OCI-LY7 (cell line): ENCODE measurements around the gene BAX. TPM values are rescaled to one million over a fixed set of nuclear protein-coding genes. Genes with fewer than 3 reads are reported as not detected.

ENCODE experiments used
- BruUV-seq: library from RNA; stranded (reverse); fragments of 400-500 nt; replicated peaks from 2 replicates; lab custom pipeline; 2021; lab: Mats Ljungman, UMichigan
- CTCF ChIA-PET: fragments of 300-600 bp; sonication (Branson Sonifier 250); formaldehyde crosslinking; loops from one replicate; lab custom pipeline; 2022; ENCODE audit warnings: antibody characterized with exemption; ENCODE audit not compliant: unreplicated experiment; lab: Charles Lee
- POLR2A ChIA-PET: fragments of 300-600 bp; sonication (Branson Sonifier 250); formaldehyde crosslinking; loops from one replicate; lab custom pipeline; 2022; ENCODE audit warnings: antibody characterized with exemption; lab: Charles Lee
- DNase-seq: peaks from one replicate; pipeline ENCODE4 v3.0.0-alpha.2; 2015; ENCODE audit warnings: low spot score
- H2AFZ ChIP-seq: fragments of 200-600 bp; sonication (generic), shearing (Covaris generic); 2 replicates; pipeline ENCODE4 v1.6.1; 2014; ENCODE audit warnings: mild to moderate bottlenecking, antibody characterized with exemption, low read length, moderate library complexity
- H3K27ac ChIP-seq: fragments of 200-600 bp; sonication (generic); 2 replicates; pipeline ENCODE4 v1.5.1; 2014; ENCODE audit warnings: mixed run types, low read depth, mild to moderate bottlenecking, moderate library complexity, low read length, inconsistent platforms; ENCODE audit not compliant: poor library complexity, severe bottlenecking
- H3K36me3 ChIP-seq: fragments of 200-600 bp; sonication (generic); 2 replicates; pipeline ENCODE4 v1.6.1; 2014; ENCODE audit warnings: mild to moderate bottlenecking, antibody characterized with exemption, low read length, moderate library complexity, mixed read lengths; ENCODE audit not compliant: insufficient read depth
- H3K4me1 ChIP-seq: fragments of 200-600 bp; sonication (generic); 2 replicates; pipeline ENCODE4 v1.5.1; 2014; ENCODE audit warnings: mild to moderate bottlenecking, low read length; ENCODE audit not compliant: insufficient read depth, poor library complexity, severe bottlenecking
- H3K4me2 ChIP-seq: fragments of 200-600 bp; sonication (generic); 2 replicates; pipeline ENCODE4 v1.6.1; 2014; ENCODE audit warnings: mild to moderate bottlenecking, low read length
- H3K4me3 ChIP-seq: fragments of 200-600 bp; sonication (generic); 2 replicates; pipeline ENCODE4 v1.5.1; 2014; ENCODE audit warnings: mild to moderate bottlenecking, low read depth, low read length; ENCODE audit not compliant: poor library complexity, severe bottlenecking
- H3K79me2 ChIP-seq: fragments of 200-600 bp; sonication (generic); 2 replicates; pipeline ENCODE4 v1.6.1; 2016; ENCODE audit warnings: low read depth, mild to moderate bottlenecking, low read length, moderate library complexity, mixed read lengths; ENCODE audit not compliant: insufficient read depth
- H3K9me2 ChIP-seq: fragments of 200-600 bp; sonication (generic); 2 replicates; pipeline ENCODE4 v1.6.1; 2016; ENCODE audit warnings: mild to moderate bottlenecking, low read length, mixed read lengths; ENCODE audit not compliant: insufficient read depth
- H3K9me3 ChIP-seq: fragments of 200-600 bp; sonication (generic); 2 replicates; pipeline ENCODE4 v1.6.1; 2014; ENCODE audit warnings: mild to moderate bottlenecking, mixed run types, low read length, mixed read lengths
- H4K20me1 ChIP-seq: fragments of 200-600 bp; sonication (generic); 2 replicates; pipeline ENCODE4 v1.6.1; 2014; ENCODE audit warnings: mild to moderate bottlenecking, antibody characterized with exemption, low read length, moderate library complexity, mixed read lengths; ENCODE audit not compliant: insufficient read depth
- CTCF ChIP-seq: fragments of 200-600 bp; sonication (generic); conservative IDR thresholded peaks from 2 replicates; pipeline ENCODE4 v1.5.1; 2014; ENCODE audit warnings: mild to moderate bottlenecking, antibody characterized with exemption, low read length, moderate library complexity, mixed read lengths
- EZH2phosphoT487 ChIP-seq: fragments of 200-600 bp; sonication (generic); IDR thresholded peaks from 2 replicates; pipeline ENCODE4 v1.6.1; 2018; ENCODE audit warnings: low read depth, borderline replicate concordance, mild to moderate bottlenecking, mixed run types, antibody characterized with exemption, low read length, moderate library complexity, mixed read lengths
- intact Hi-C: fragments of 100-400 bp; cut with micrococcal nuclease; formaldehyde crosslinking; loops from one replicate; pipeline ENCODE4 v1.10.0; 2022; ENCODE audit not compliant: unreplicated experiment
- total RNA-seq, 2 experiments: library from RNA; depleted of rRNA in 1 of 2; stranded (reverse); fragments of >200 nt in 1 of 2; shearing (Covaris generic) in 1 of 2; gene quantifications; 2 replicates each; pipeline ENCODE4 v1.2.3, GENCODE V29; 2014 to 2022

BAX gene
- total RNA-seq, 2 experiments from 2014 or later, result 83.9 to 95.2 TPM

DNA sequence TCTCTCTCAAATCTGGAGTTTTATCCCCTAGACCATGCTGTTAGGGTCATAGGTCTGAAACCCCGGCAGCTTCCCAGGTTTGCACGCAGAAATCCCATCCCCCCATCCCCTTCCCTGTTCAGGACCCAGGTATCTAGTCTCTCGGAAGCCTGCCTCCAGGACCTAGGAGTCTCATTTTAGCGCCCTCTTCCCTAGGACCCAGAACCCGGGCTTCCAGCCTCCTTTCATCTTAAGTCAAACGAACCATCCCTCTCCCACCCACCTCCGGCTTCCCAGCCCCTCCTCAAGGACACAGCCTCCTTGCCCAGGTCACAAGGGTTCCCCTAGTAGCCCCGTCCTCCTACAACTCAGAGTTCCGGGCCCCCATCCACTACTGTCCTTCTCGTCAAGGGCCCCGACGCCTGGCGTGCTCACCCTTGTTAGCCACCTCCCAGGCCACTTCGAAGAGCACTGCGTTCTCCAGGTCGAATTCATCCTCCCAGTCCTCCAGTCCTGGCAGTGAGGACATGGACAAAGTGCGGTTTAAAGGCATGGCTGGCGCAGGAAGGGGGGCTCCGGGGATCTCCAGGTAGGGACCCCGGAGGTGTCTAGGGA is 38.0 kb downstream of the BAX start:
- H3K4me3 ChIP-seq, result peak overlapping the region; percentile 97
- peaks cover 35% of the 10 kb centered on the region for H3K36me3 ChIP-seq
- no peaks in the 10 kb centered on the region for H3K9me2 ChIP-seq
- ChIA-PET CTCF (interaction anchor here (1.3 kb wide), 1 partner anchor 25 kb away, joined by 4 read pairs; no protein-coding TSS in a partner anchor), POLR2A (interaction anchor here (0.5 to 1.3 kb wide), 9 partner anchors 8 to 182 kb away, joined by 3 to 6 read pairs (median 3); partner anchors contain the start of genes BAX, BCAT2 and DHDH)
- no TSS peak for BruUV-seq
- no peak for TF ChIP-seq EZH2phosphoT487
- TF ChIP-seq CTCF, result no peak
- intact Hi-C loops, result no loop called here
- H3K4me2 ChIP-seq, result peak overlapping the region; percentile 92
- H3K27ac ChIP-seq, result peak overlapping the region; percentile 49
- peak overlapping the region; percentile 45; the same call in 1 of the 2 replicates for H2AFZ ChIP-seq
- H3K9me3 ChIP-seq, result no peaks in the 10 kb centered on the region
- peaks cover 21% of the 10 kb centered on the region for H3K4me1 ChIP-seq
- peaks cover 4% of the 10 kb centered on the region; the same call in 1 of the 2 replicates for H4K20me1 ChIP-seq
- peaks cover 54% of the 10 kb centered on the region for H3K79me2 ChIP-seq
- peak; percentile 38 for DNase-seq

- Histone ChIP-seq H2AFZ (peak within 1 kb of the TSS; percentile 56), H3K9me2 (no peaks in the 10 kb centered on the region), H3K9me3 (no peaks in the 10 kb centered on the region), H4K20me1 (peaks cover 4% of the 10 kb centered on the region; the same call in 1 of the 2 replicates), H3K36me3 (peaks cover 36% of the 10 kb centered on the region), H3K4me2 (peak within 1 kb of the TSS; percentile 92), H3K4me1 (peaks cover 21% of the 10 kb centered on the region), H3K27ac (peak within 1 kb of the TSS; percentile 77), H3K4me3 (peak within 1 kb of the TSS; percentile 97), H3K79me2 (peaks cover 61% of the 10 kb centered on the region)
- peak; percentile 100 for DNase-seq
- POLR2A ChIA-PET, result interaction anchor here (0.9 to 1.5 kb wide), 9 partner anchors 10 to 183 kb away, joined by 3 to 7 read pairs (median 4); partner anchors contain the start of genes BAX, BCAT2 and DHDH
- CTCF ChIA-PET, result interaction anchor here (0.6 to 1.3 kb wide), 3 partner anchors 26 to 177 kb away, joined by 3 to 4 read pairs (median 4); no protein-coding TSS in a partner anchor
- intact Hi-C loops, result no loop called here
- TF ChIP-seq CTCF, result peak; percentile 84
- no peak for TF ChIP-seq EZH2phosphoT487
- no TSS peak for BruUV-seq
These were observed 38.7 kb downstream of the BAX start, which contains the start of the genes GYS1 and RUVBL2 for GRCh38 chr19:48993175-48994034. Gene GYS1 (minus strand): TSS chr19:48993309. CDS start chr19:48993112, 197 bp downstream. Gene RUVBL2 (plus strand): TSS chr19:48993887. CDS start chr19:48993912, 25 bp downstream.
